NCI-H345 treated with DMSO at 0.1 percent for 48 hours (cell line): ENCODE measurements around the gene RRAD.
"Not testable (repeated sequence)": the region's sequence is repeated elsewhere in the genome, so short reads cannot be mapped to it uniquely, and the experiment has no call there.

Experiments used
- DNase-seq: peaks from one replicate; lab custom pipeline; 2025; ENCODE audit not compliant: unreplicated experiment; lab: John Stamatoyannopoulos, UW

RRAD gene

GRCh38 chr16:66950971-66951790, 25.8 kb upstream of the RRAD start:
- DNase-seq, result no peak

GRCh38 chr16:66950437-66950836, 25.1 kb upstream of the RRAD start:
- DNase-seq, result no peak

- no peak for DNase-seq
Measured at GRCh38 chr16:66949472-66949871, 24.1 kb upstream of the RRAD start.

- no peak for DNase-seq
Measured at GRCh38 chr16:66948837-66949225, 23.5 kb upstream of the RRAD start.

- no peak for DNase-seq
Measured at GRCh38 chr16:66948134-66948836, 22.9 kb upstream of the RRAD start.

- DNase-seq, result peak; percentile 53
Measured at GRCh38 chr16:66947302-66948065, 22.1 kb upstream of the RRAD start.

GRCh38 chr16:66946974-66947301, 21.6 kb upstream of the RRAD start:
- no peak for DNase-seq

GRCh38 chr16:66946541-66946940, 21.2 kb upstream of the RRAD start:
- DNase-seq, result no peak

GRCh38 chr16:66945939-66946338, 20.6 kb upstream of the RRAD start:
- no peak for DNase-seq

GRCh38 chr16:66944971-66945370, 19.6 kb upstream of the RRAD start:
- DNase-seq, result not testable (repeated sequence)

- DNase-seq, result no peak
Measured at GRCh38 chr16:66944054-66944441, 18.7 kb upstream of the RRAD start.

- no peak for DNase-seq
Measured at GRCh38 chr16:66943426-66944053, 18.2 kb upstream of the RRAD start.

- DNase-seq, result no peak
Measured at GRCh38 chr16:66942981-66943380, 17.6 kb upstream of the RRAD start.

GRCh38 chr16:66940236-66940635, 14.9 kb upstream of the RRAD start:
- DNase-seq, result no peak

GRCh38 chr16:66939366-66939765, 14.0 kb upstream of the RRAD start:
- no peak for DNase-seq

- DNase-seq, result no peak
Measured at GRCh38 chr16:66937725-66938337, 12.5 kb upstream of the RRAD start.

- DNase-seq, result no peak
Measured at GRCh38 chr16:66936889-66937554, 11.7 kb upstream of the RRAD start.

GRCh38 chr16:66936462-66936861, 11.1 kb upstream of the RRAD start:
- DNase-seq, result no peak

- no peak for DNase-seq
Measured at GRCh38 chr16:66935314-66936011, 10.1 kb upstream of the RRAD start, which contains the start of gene CES2. Gene CES2, plus strand, starts transcription at chr16:66935516. Its CDS starts 120 bp downstream, at chr16:66935636.

GRCh38 chr16:66934839-66935313, 9.5 kb upstream of the RRAD start:
- not testable (repeated sequence) for DNase-seq
